Tibial artery (tissue), 4 donors: Measurements from ENCODE around the gene RNF144A.

Experiments used
- DNase-seq, 2 donors: peaks; one replicate each; pipeline ENCODE4 v3.0.0-alpha.2; 2019
- H3K27ac ChIP-seq, 2 donors: fragments of 200-600 bp; sonication (generic) in 1 of 2; 1 replicate in 1 of 2; 2 replicates in 1 of 2; pipeline ENCODE4 v1.5.1; 2018 to 2019; ENCODE audit warnings: mild to moderate bottlenecking in 1 of 2
- H3K27me3 ChIP-seq, 2 donors: fragments of 200-600 bp; sonication (generic) in 1 of 2; one replicate each; pipeline versions ENCODE4 v1.5.1 to v1.6.0; 2016 to 2019
- H3K36me3 ChIP-seq, 3 donors: fragments of 200-600 bp; sonication (generic) in 2 of 3; one replicate each; pipeline ENCODE4 v1.5.1; 2016 to 2019; ENCODE audit warnings: mild to moderate bottlenecking in 2 of 3
- H3K4me1 ChIP-seq, 4 donors: fragments of 200-600 bp; sonication (generic) in 2 of 4; 1 replicate in 3 of 4; 2 replicates in 1 of 4; pipeline ENCODE4 v1.5.1; 2016 to 2019
- H3K4me3 ChIP-seq, 2 donors: fragments of 200-600 bp; sonication (generic) in 1 of 2; 1 replicate in 1 of 2; 2 replicates in 1 of 2; pipeline ENCODE4 v1.5.1; 2018 to 2019; ENCODE audit warnings: mild to moderate bottlenecking in 2 of 2
- H3K9me3 ChIP-seq, 3 donors: fragments of 200-600 bp; sonication (generic) in 1 of 3; one replicate each; pipeline ENCODE4 v1.5.1; 2016 to 2019
- intact Hi-C: fragments of 100-400 bp; cut with DNase I; formaldehyde crosslinking; loops from one replicate; pipeline ENCODE4 v1.15.0; 2023; ENCODE audit warnings: low total_unique reads
- TF ChIP-seq, protein P1 (sequence below), 2 experiments: fragments of 200-600 bp in 1 of 2; fragments of 450-650 bp in 1 of 2; IDR thresholded peaks; one replicate each; pipeline ENCODE4 v1.5.1; 2017 to 2019; ENCODE audit warnings: antibody characterized with exemption in 2 of 2, mild to moderate bottlenecking in 1 of 2, moderate library complexity in 1 of 2

The RNF144A gene

DNA sequence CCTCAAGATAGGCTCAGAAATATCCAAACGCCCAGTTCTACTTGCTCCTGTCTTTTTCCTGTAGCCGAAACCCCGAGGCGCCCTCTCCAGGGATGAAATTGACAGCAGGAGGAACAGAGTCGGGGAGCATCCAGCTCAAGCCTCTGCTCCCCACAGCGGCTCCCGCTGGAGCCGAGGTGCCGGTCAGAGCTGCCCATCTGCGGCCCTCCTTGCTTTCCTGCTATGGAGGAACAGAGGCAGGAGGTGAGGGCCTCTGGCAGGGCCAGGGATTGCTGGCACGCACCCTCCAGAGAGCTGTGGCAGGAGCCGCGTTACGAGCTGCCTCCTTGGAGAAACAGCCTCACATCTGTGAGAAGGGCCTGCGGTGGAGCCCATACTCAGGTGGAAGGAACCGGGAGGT is 172.1 kb downstream of the RNF144A start:
- peaks cover 0 to 12% (median 5%) of the 10 kb centered on the region in 4 donors for H3K4me1 ChIP-seq
- H3K36me3 ChIP-seq, result no peaks in the 10 kb centered on the region
- H3K9me3 ChIP-seq, result no peaks in the 10 kb centered on the region
- intact Hi-C loops, result no loop called here
- H3K27me3 ChIP-seq, result no peaks in the 10 kb centered on the region
- no peak overlapping the region for H3K27ac ChIP-seq
- TF ChIP-seq, protein P1, sequence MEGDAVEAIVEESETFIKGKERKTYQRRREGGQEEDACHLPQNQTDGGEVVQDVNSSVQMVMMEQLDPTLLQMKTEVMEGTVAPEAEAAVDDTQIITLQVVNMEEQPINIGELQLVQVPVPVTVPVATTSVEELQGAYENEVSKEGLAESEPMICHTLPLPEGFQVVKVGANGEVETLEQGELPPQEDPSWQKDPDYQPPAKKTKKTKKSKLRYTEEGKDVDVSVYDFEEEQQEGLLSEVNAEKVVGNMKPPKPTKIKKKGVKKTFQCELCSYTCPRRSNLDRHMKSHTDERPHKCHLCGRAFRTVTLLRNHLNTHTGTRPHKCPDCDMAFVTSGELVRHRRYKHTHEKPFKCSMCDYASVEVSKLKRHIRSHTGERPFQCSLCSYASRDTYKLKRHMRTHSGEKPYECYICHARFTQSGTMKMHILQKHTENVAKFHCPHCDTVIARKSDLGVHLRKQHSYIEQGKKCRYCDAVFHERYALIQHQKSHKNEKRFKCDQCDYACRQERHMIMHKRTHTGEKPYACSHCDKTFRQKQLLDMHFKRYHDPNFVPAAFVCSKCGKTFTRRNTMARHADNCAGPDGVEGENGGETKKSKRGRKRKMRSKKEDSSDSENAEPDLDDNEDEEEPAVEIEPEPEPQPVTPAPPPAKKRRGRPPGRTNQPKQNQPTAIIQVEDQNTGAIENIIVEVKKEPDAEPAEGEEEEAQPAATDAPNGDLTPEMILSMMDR (IDR thresholded peaks at IDR 0.05), result no peak
- DNase-seq, result no peak
- no peak overlapping the region for H3K4me3 ChIP-seq

GRCh38 chr2:7089898-7090510 is 172.8 kb downstream of the RNF144A start:
- DNase-seq, result no peak
- Histone ChIP-seq H3K36me3 (no peaks in the 10 kb centered on the region), H3K9me3 (no peaks in the 10 kb centered on the region), H3K27ac (no peak overlapping the region), H3K4me3 (no peak overlapping the region), H3K27me3 (no peaks in the 10 kb centered on the region), H3K4me1 (peaks cover 0 to 14% (median 10%) of the 10 kb centered on the region in 4 donors)
- intact Hi-C loops, result no loop called here
- TF ChIP-seq, protein P1 (IDR thresholded peaks at IDR 0.05), result no peak

GRCh38 chr2:7093376-7093775 is 176.2 kb downstream of the RNF144A start:
- Histone ChIP-seq H3K4me1 (peaks cover 0 to 28% (median 12%) of the 10 kb centered on the region in 4 donors), H3K4me3 (no peak overlapping the region), H3K27ac (no peak overlapping the region), H3K36me3 (no peaks in the 10 kb centered on the region), H3K27me3 (no peaks in the 10 kb centered on the region), H3K9me3 (no peaks in the 10 kb centered on the region)
- no peak for DNase-seq
- TF ChIP-seq, protein P1 (IDR thresholded peaks at IDR 0.05), result no peak
- intact Hi-C loops, result no loop called here
